Natural killer cell treated with Interleukin-12 subunit alpha and Interleukin-12 subunit beta and Interleukin-15 and Interleukin-18, amount 100 ng/mL, for 72 hours (primary cell): Measurements from ENCODE around the gene ARHGEF1. TPM values are rescaled to one million over a fixed set of nuclear protein-coding genes. Genes with fewer than 3 reads are reported as not detected.

Experiments used
- ATAC-seq, 2 donors: fragments of 150-1000 bp; cut with Tn5 transposase in 1 of 2; sonication (Bioruptor Pico), chemical (Tn5 transposase) in 1 of 2; 2 replicates each; pipeline ENCODE4 v1.10.0; 2021
- DNase-seq: peaks from one replicate; pipeline ENCODE4 v3.0.0; 2022; ENCODE audit warnings: low spot score
- H3K27ac Mint-ChIP-seq, 2 donors: 1 replicate in 1 of 2; 2 replicates in 1 of 2; pipeline ENCODE4 v1.8.0; 2022; ENCODE audit warnings: mixed read lengths in 2 of 2, mild to moderate bottlenecking in 1 of 2, moderate library complexity in 1 of 2
- H3K27me3 Mint-ChIP-seq, 2 donors: 1 replicate in 1 of 2; 2 replicates in 1 of 2; pipeline ENCODE4 v1.8.0; 2022; ENCODE audit warnings: mixed read lengths in 2 of 2
- H3K36me3 Mint-ChIP-seq: one replicate; pipeline ENCODE4 v1.8.0; 2022; ENCODE audit warnings: mixed read lengths
- H3K4me1 Mint-ChIP-seq, 2 donors: 1 replicate in 1 of 2; 2 replicates in 1 of 2; pipeline ENCODE4 v1.8.0; 2022; ENCODE audit warnings: low read depth in 2 of 2, mixed read lengths in 2 of 2, mild to moderate bottlenecking in 1 of 2
- H3K4me3 Mint-ChIP-seq: one replicate; pipeline ENCODE4 v1.8.0; 2022; ENCODE audit warnings: mixed read lengths
- H3K9me3 Mint-ChIP-seq: 2 replicates; pipeline ENCODE4 v1.8.0; 2022; ENCODE audit warnings: mixed read lengths
- total RNA-seq, 2 donors: library from RNA; stranded (reverse); gene quantifications; one replicate each; pipeline ENCODE4 v1.2.3, GENCODE V29; 2022

Gene ARHGEF1
- total RNA-seq, 2 donors from 2014 or later = 321 to 444 TPM

- Mint-ChIP-seq H3K4me1 (no peaks in the 10 kb centered on the region), H3K27ac (no peak overlapping the region), H3K36me3 (no peaks in the 10 kb centered on the region), H3K4me3 (no peak overlapping the region), H3K27me3 (peaks cover 12 to 13% of the 10 kb centered on the region in 2 donors), H3K9me3 (no peaks in the 10 kb centered on the region)
- ATAC-seq (no peak), DNase-seq (no peak)
Measured at GRCh38 chr19:41853768-41854167, 29.2 kb upstream of the ARHGEF1 start.

- no peak for DNase-seq
- ATAC-seq = no peak
- H3K27me3 Mint-ChIP-seq = no peaks in the 10 kb centered on the region
Measured at GRCh38 chr19:41859213-41859617, 23.8 kb upstream of the ARHGEF1 start.

GRCh38 chr19:41859618-41860418 is 23.2 kb upstream of the ARHGEF1 start, which contains the start of gene RPS19:
RPS19 (plus strand) TSS chr19:41860255; CDS start chr19:41860775, 520 bp downstream.
- H3K9me3 Mint-ChIP-seq = no peaks in the 10 kb centered on the region
- peaks cover 35 to 49% of the 10 kb centered on the region in 2 donors for H3K4me1 Mint-ChIP-seq
- H3K27ac Mint-ChIP-seq = peak within 1 kb of the TSS; percentile 93 to 98
- peak within 1 kb of the TSS; percentile 94 for H3K4me3 Mint-ChIP-seq
- no peaks in the 10 kb centered on the region for H3K27me3 Mint-ChIP-seq
- peaks cover 22% of the 10 kb centered on the region for H3K36me3 Mint-ChIP-seq
- ATAC-seq (peak; percentile 94 to 95), DNase-seq (peak; percentile 98)

More at GRCh38 chr19:41859213-41859617, 23.8 kb upstream of the ARHGEF1 start:
- Mint-ChIP-seq H3K36me3 (peaks cover 22% of the 10 kb centered on the region), H3K9me3 (no peaks in the 10 kb centered on the region), H3K27ac (peak overlapping the region; percentile 93 to 98), H3K4me1 (peaks cover 32 to 44% of the 10 kb centered on the region in 2 donors), H3K4me3 (peak overlapping the region; percentile 94)

DNA sequence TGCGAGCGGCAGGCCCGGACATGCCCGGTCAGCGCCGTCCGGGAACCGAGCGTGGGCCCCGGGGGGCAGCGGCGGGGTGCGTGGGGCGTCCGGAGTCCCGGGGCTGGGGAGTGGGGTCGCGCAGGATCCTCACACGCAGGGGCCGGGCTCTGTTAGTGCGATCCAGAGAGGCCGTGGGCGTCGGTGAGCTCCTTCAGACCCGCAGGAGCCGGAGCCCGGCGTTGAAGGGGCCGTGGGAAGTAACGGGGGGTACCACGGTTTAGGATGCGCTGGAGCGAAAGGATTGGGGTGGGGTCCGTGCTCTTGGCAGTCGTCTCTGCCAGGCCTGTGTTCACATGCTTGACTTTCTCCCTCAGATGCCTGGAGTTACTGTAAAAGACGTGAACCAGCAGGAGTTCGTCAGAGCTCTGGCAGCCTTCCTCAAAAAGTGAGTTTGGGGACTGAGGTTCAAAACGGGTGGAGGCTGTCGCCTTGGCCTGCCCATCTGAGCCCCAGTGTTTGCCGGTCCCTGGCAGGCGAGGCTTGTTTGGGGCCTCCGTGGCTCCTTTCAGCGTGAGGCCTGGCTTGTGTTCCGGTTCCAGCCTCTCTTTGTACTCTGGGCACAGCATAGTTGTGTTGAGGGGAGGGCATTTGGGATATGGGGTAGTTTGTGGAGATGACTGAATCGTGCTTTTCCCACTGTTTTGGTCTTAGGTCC is 22.4 kb upstream of the ARHGEF1 start:
- H3K27me3 Mint-ChIP-seq = no peaks in the 10 kb centered on the region
- H3K4me3 Mint-ChIP-seq = peak overlapping the region; percentile 94
- no peaks in the 10 kb centered on the region for H3K9me3 Mint-ChIP-seq
- peaks cover 35 to 49% of the 10 kb centered on the region in 2 donors for H3K4me1 Mint-ChIP-seq
- DNase-seq (peak; percentile 60), ATAC-seq (no peak)
- peak overlapping the region; percentile 93 to 98 for H3K27ac Mint-ChIP-seq
- peaks cover 22% of the 10 kb centered on the region for H3K36me3 Mint-ChIP-seq

- Mint-ChIP-seq H3K4me1 (peaks cover 38 to 52% of the 10 kb centered on the region in 2 donors), H3K27me3 (no peaks in the 10 kb centered on the region), H3K36me3 (peaks cover 22% of the 10 kb centered on the region), H3K9me3 (no peaks in the 10 kb centered on the region), H3K27ac (peak overlapping the region; percentile 93 to 98), H3K4me3 (peak overlapping the region; percentile 94)
- ATAC-seq (no peak), DNase-seq (peak; percentile 20)
Measured at GRCh38 chr19:41861116-41861768, 21.7 kb upstream of the ARHGEF1 start.

- H3K36me3 Mint-ChIP-seq = peaks cover 22% of the 10 kb centered on the region
- no peak for ATAC-seq
- no peaks in the 10 kb centered on the region for H3K9me3 Mint-ChIP-seq
- DNase-seq = no peak
- H3K4me1 Mint-ChIP-seq = peaks cover 40 to 55% of the 10 kb centered on the region in 2 donors
- no peaks in the 10 kb centered on the region for H3K27me3 Mint-ChIP-seq
- peak overlapping the region; percentile 94 for H3K4me3 Mint-ChIP-seq
- peak overlapping the region; percentile 93 to 98 for H3K27ac Mint-ChIP-seq
Measured at GRCh38 chr19:41861846-41862245, 21.1 kb upstream of the ARHGEF1 start.

- H3K4me3 Mint-ChIP-seq = peak overlapping the region; percentile 94
- no peaks in the 10 kb centered on the region for H3K9me3 Mint-ChIP-seq
- peaks cover 40 to 55% of the 10 kb centered on the region in 2 donors for H3K4me1 Mint-ChIP-seq
- H3K27ac Mint-ChIP-seq = peak overlapping the region in 1 of 2 donors; percentile 93
- H3K36me3 Mint-ChIP-seq = peaks cover 22% of the 10 kb centered on the region
- DNase-seq (peak; percentile 44), ATAC-seq (no peak)
- H3K27me3 Mint-ChIP-seq = no peaks in the 10 kb centered on the region
Measured at GRCh38 chr19:41862445-41862986, 20.5 kb upstream of the ARHGEF1 start.

- no peaks in the 10 kb centered on the region for H3K27me3 Mint-ChIP-seq
- ATAC-seq (no peak), DNase-seq (peak; percentile 55)
- peak overlapping the region; percentile 94 for H3K4me3 Mint-ChIP-seq
- peak overlapping the region; percentile 73 to 93 for H3K27ac Mint-ChIP-seq
- H3K9me3 Mint-ChIP-seq = no peaks in the 10 kb centered on the region
- peaks cover 29% of the 10 kb centered on the region for H3K36me3 Mint-ChIP-seq
- peaks cover 46 to 64% of the 10 kb centered on the region in 2 donors for H3K4me1 Mint-ChIP-seq
Measured at GRCh38 chr19:41863209-41863931, 19.6 kb upstream of the ARHGEF1 start.

GRCh38 chr19:41864374-41864773 is 18.6 kb upstream of the ARHGEF1 start:
- no peaks in the 10 kb centered on the region for H3K9me3 Mint-ChIP-seq
- peak overlapping the region; percentile 73 to 93 for H3K27ac Mint-ChIP-seq
- peaks cover 29% of the 10 kb centered on the region for H3K36me3 Mint-ChIP-seq
- peak; percentile 28 for DNase-seq
- peaks cover 49 to 66% of the 10 kb centered on the region in 2 donors for H3K4me1 Mint-ChIP-seq
- no peak for ATAC-seq
- H3K27me3 Mint-ChIP-seq = no peaks in the 10 kb centered on the region
- H3K4me3 Mint-ChIP-seq = peak overlapping the region; percentile 71

- Mint-ChIP-seq H3K4me3 (peak overlapping the region; percentile 38), H3K27me3 (no peaks in the 10 kb centered on the region)
- ATAC-seq = no peak
Measured at GRCh38 chr19:41866284-41866683, 16.7 kb upstream of the ARHGEF1 start.

GRCh38 chr19:41868120-41868988 is 14.6 kb upstream of the ARHGEF1 start:
- H3K4me3 Mint-ChIP-seq = peak overlapping the region; percentile 57
- H3K36me3 Mint-ChIP-seq = peaks cover 16% of the 10 kb centered on the region
- no peaks in the 10 kb centered on the region for H3K27me3 Mint-ChIP-seq
- DNase-seq (no peak), ATAC-seq (no peak)
- no peaks in the 10 kb centered on the region for H3K9me3 Mint-ChIP-seq
- peak overlapping the region; percentile 92 to 97 for H3K27ac Mint-ChIP-seq
- H3K4me1 Mint-ChIP-seq = peaks cover 46 to 64% of the 10 kb centered on the region in 2 donors

More at GRCh38 chr19:41866284-41866683, 16.7 kb upstream of the ARHGEF1 start:
- peaks cover 26% of the 10 kb centered on the region for H3K36me3 Mint-ChIP-seq
- H3K27ac Mint-ChIP-seq = peak overlapping the region in 1 of 2 donors; percentile 43
- DNase-seq = peak; percentile 32
- peaks cover 47 to 66% of the 10 kb centered on the region in 2 donors for H3K4me1 Mint-ChIP-seq
- no peaks in the 10 kb centered on the region for H3K9me3 Mint-ChIP-seq

- Mint-ChIP-seq H3K36me3 (peaks cover 13% of the 10 kb centered on the region), H3K27ac (peak overlapping the region; percentile 92 to 97), H3K27me3 (no peaks in the 10 kb centered on the region), H3K4me1 (peaks cover 43 to 60% of the 10 kb centered on the region in 2 donors), H3K9me3 (no peaks in the 10 kb centered on the region), H3K4me3 (peak overlapping the region; percentile 27)
- no peak for ATAC-seq
- DNase-seq = no peak
Measured at GRCh38 chr19:41868989-41869300, 14.0 kb upstream of the ARHGEF1 start.
